ENCODE data around the gene VSTM2L. TPM values are rescaled to one million over a fixed set of nuclear protein-coding genes. Genes with fewer than 3 reads are reported as not detected.

Gene VSTM2L
- polyA plus RNA-seq, 1 of the 3 experiments (the other 2 are of a cell fraction), result 5.1 TPM

GRCh38 chr20:37990571-37991151 is 87.7 kb downstream of the VSTM2L start:
- POLR2A ChIA-PET, result interaction anchor here (0.8 to 1.5 kb wide), 2 partner anchors 42 to 110 kb away, joined by 3 read pairs; partner anchors contain the start of genes RPRD1B and TTI1

More at GRCh38 chr20:37990571-37991151, 87.7 kb downstream of the VSTM2L start:
- Histone ChIP-seq H3K9ac (no peak overlapping the region), H3K4me1 (ENCODE audit: control insufficient read depth in 1 of 2, insufficient read depth in 2 of 2, low read depth in 1 of 2, low read length in 1 of 2) (peaks cover 4 to 72% of the 10 kb centered on the region in 2 experiments; a peak in 3 of 4 replicates), H3K27ac (ENCODE audit: low read depth in 2 of 2, low read length in 1 of 2) (peak overlapping the region in 1 of 2 experiments; percentile 91; a peak in 2 of 4 replicates), H3K4me3 (ENCODE audit: low read depth in 2 of 2, low read length in 1 of 2) (no peak overlapping the region), H3K9me3 (no peaks in the 10 kb centered on the region), H3K79me2 (ENCODE audit: insufficient read depth) (no peaks in the 10 kb centered on the region), H3K36me3 (replicated peaks in 1 of 2; ENCODE audit: control insufficient read depth in 1 of 2, insufficient read depth in 2 of 2, low read length in 1 of 2) (peaks cover 14 to 33% of the 10 kb centered on the region in 2 experiments), H3K9me2 (no peaks in the 10 kb centered on the region), H2AFZ (ENCODE audit: low read depth) (no peak overlapping the region), H3K27me3 (ENCODE audit: insufficient read depth) (no peaks in the 10 kb centered on the region), H3K4me2 (no peak overlapping the region), H3F3A (replicated peaks; ENCODE audit: insufficient read depth) (no peaks in the 10 kb centered on the region), H4K20me1 (ENCODE audit: insufficient read depth) (no peaks in the 10 kb centered on the region)
- peak; percentile 67 for DNase-seq
- WGBS (ENCODE audit: low lambda C conversion rate), result 43% methylated on average over 10 of the region's 10 CpGs
- CTCF ChIA-PET, result interaction anchor here (0.5 to 5.6 kb wide), 13 partner anchors 11 to 425 kb away, joined by 3 to 65 read pairs (median 5); partner anchors contain the start of genes RPRD1B, TTI1 and VSTM2L
- 0 out of 2 replicates have a peak, but pooled peaks have one; percentile 16 for TF ChIP-seq MEF2A (IDR thresholded peaks at IDR 0.05; ENCODE audit: borderline replicate concordance, low read depth)
- TF ChIP-seq NRF1 (IDR thresholded peaks at IDR 0.05; ENCODE audit: low read depth, low read length), result no peak
- TF ChIP-seq CHD2 (IDR thresholded peaks at IDR 0.05; ENCODE audit: low read length, partially characterized antibody), result peak; percentile 73
- TF ChIP-seq EP300 (IDR thresholded peaks at IDR 0.05; ENCODE audit: borderline replicate concordance in 1 of 2, low read depth in 1 of 2, low read length in 1 of 2), result peak in 1 of 2 experiments; percentile 92; a peak in 2 of 4 replicates
- TF ChIP-seq RAD21 (IDR thresholded peaks at IDR 0.05; ENCODE audit: low read length), result no peak
- TF ChIP-seq MXI1 (IDR thresholded peaks at IDR 0.05; ENCODE audit: low read depth, low read length), result peak; percentile 53
- TF ChIP-seq ELF1 (IDR thresholded peaks at IDR 0.05), result no peak
- no peak for TF ChIP-seq NFIC (IDR thresholded peaks at IDR 0.05; ENCODE audit: borderline replicate concordance)
- TF ChIP-seq RCOR1 (IDR thresholded peaks at IDR 0.05; ENCODE audit: low read length), result peak; percentile 85; the same call in 1 of the 2 replicates
- TF ChIP-seq ZBTB33 (IDR thresholded peaks at IDR 0.05; ENCODE audit: borderline replicate concordance, low read depth), result no peak
- TF ChIP-seq GATA2 (CRISPR knock-in tag; IDR thresholded peaks at IDR 0.05), result peak; percentile 97
- TF ChIP-seq TCF12 (IDR thresholded peaks at IDR 0.05), result peak; percentile 76
- no peak for TF ChIP-seq IRF3 (IDR thresholded peaks at IDR 0.05; ENCODE audit: low read depth, low read length)
- no peak for TF ChIP-seq FOSL2 (IDR thresholded peaks at IDR 0.05; ENCODE audit: borderline replicate concordance, low read depth)
- TF ChIP-seq POLR2AphosphoS5 (IDR thresholded peaks at IDR 0.05; ENCODE audit: low read depth, low read length), result peak; percentile 31; the same call in 1 of the 2 replicates
- peak; percentile 93 for TF ChIP-seq FOXJ3 (CRISPR knock-in tag; IDR thresholded peaks at IDR 0.05)
- TF ChIP-seq TEAD4 (IDR thresholded peaks at IDR 0.05; ENCODE audit: borderline replicate concordance, insufficient read depth), result no peak
- TF ChIP-seq USF2 (IDR thresholded peaks at IDR 0.05; ENCODE audit: borderline replicate concordance, low read depth, low read length), result no peak
- TF ChIP-seq SIN3A (IDR thresholded peaks at IDR 0.05; ENCODE audit: borderline replicate concordance, low read depth, low read length), result no peak
- TF ChIP-seq SMC3 (IDR thresholded peaks at IDR 0.05; ENCODE audit: low read depth, low read length), result no peak
- no peak for TF ChIP-seq CTCF (IDR thresholded peaks at IDR 0.05)
- TF ChIP-seq USF1 (IDR thresholded peaks at IDR 0.05; ENCODE audit: borderline replicate concordance, low read depth), result no peak

All from SK-N-SH (cell line).